IgD-negative memory B cell (primary cell): ENCODE results near the gene GMDS. TPM values are rescaled to one million over a fixed set of nuclear protein-coding genes. Genes with fewer than 3 reads are reported as not detected.

Experiments used
- H3K27ac Mint-ChIP-seq, 3 donors: one replicate each; pipeline ENCODE4 v1.8.0; 2020 to 2022; ENCODE audit warnings: mild to moderate bottlenecking in 3 of 3, mixed read lengths in 3 of 3, moderate library complexity in 1 of 3
- H3K27me3 Mint-ChIP-seq: one replicate; pipeline ENCODE4 v1.8.0; 2021; ENCODE audit warnings: mixed read lengths
- H3K36me3 Mint-ChIP-seq: one replicate; pipeline ENCODE4 v1.8.0; 2020; ENCODE audit warnings: mild to moderate bottlenecking, mixed read lengths
- H3K4me1 Mint-ChIP-seq, 3 donors: one replicate each; pipeline ENCODE4 v1.8.0; 2020 to 2022; ENCODE audit warnings: mixed read lengths in 3 of 3, mild to moderate bottlenecking in 1 of 3
- H3K4me3 Mint-ChIP-seq, 4 donors: one replicate each; pipeline ENCODE4 v1.8.0; 2020 to 2022; ENCODE audit warnings: mild to moderate bottlenecking in 4 of 4, mixed read lengths in 4 of 4, moderate library complexity in 3 of 4
- H3K9me3 Mint-ChIP-seq, 3 donors: one replicate each; pipeline ENCODE4 v1.8.0; 2020 to 2021; ENCODE audit warnings: mixed read lengths in 3 of 3, mild to moderate bottlenecking in 1 of 3
- polyA plus RNA-seq: library from polyadenylated mRNA; unstranded; fragments of 300-500 nt; fragmentation: Illumina TruSeq; gene quantifications from one replicate; pipeline ENCODE4 v1.2.3, GENCODE V29; 2021

GMDS gene
- polyA plus RNA-seq, 1 donor from 2014 or later: 17.0 TPM

GRCh38 chr6:1906609-1907008 is 338.8 kb downstream of the GMDS start:
- Mint-ChIP-seq H3K27ac (no peak overlapping the region), H3K4me1 (no peaks in the 10 kb centered on the region), H3K4me3 (no peak overlapping the region), H3K36me3 (peaks cover 6% of the 10 kb centered on the region), H3K9me3 (no peaks in the 10 kb centered on the region), H3K27me3 (no peaks in the 10 kb centered on the region)

- Mint-ChIP-seq H3K36me3 (peaks cover 6% of the 10 kb centered on the region), H3K4me1 (no peaks in the 10 kb centered on the region)
Measured at GRCh38 chr6:1906014-1906413, 339.4 kb downstream of the GMDS start.

GRCh38 chr6:1904898-1905297 is 340.5 kb downstream of the GMDS start:
- no peak overlapping the region for H3K4me3 Mint-ChIP-seq
- peaks cover 6% of the 10 kb centered on the region for H3K36me3 Mint-ChIP-seq
- peak overlapping the region in 1 of 3 donors; percentile 43 for H3K27ac Mint-ChIP-seq
- H3K27me3 Mint-ChIP-seq: no peaks in the 10 kb centered on the region
- no peaks in the 10 kb centered on the region for H3K4me1 Mint-ChIP-seq
- H3K9me3 Mint-ChIP-seq: no peaks in the 10 kb centered on the region

More at GRCh38 chr6:1906014-1906413, 339.4 kb downstream of the GMDS start:
- no peaks in the 10 kb centered on the region for H3K9me3 Mint-ChIP-seq
- no peaks in the 10 kb centered on the region for H3K27me3 Mint-ChIP-seq
- no peak overlapping the region for H3K4me3 Mint-ChIP-seq
- no peak overlapping the region for H3K27ac Mint-ChIP-seq

- H3K4me1 Mint-ChIP-seq: no peaks in the 10 kb centered on the region
- peaks cover 6% of the 10 kb centered on the region for H3K36me3 Mint-ChIP-seq
- H3K27me3 Mint-ChIP-seq: no peaks in the 10 kb centered on the region
- H3K9me3 Mint-ChIP-seq: no peaks in the 10 kb centered on the region
- H3K27ac Mint-ChIP-seq: peak overlapping the region in 1 of 3 donors; percentile 43
- H3K4me3 Mint-ChIP-seq: no peak overlapping the region
Measured at GRCh38 chr6:1904466-1904799, 341.0 kb downstream of the GMDS start.

- Mint-ChIP-seq H3K4me3 (no peak overlapping the region), H3K27ac (no peak overlapping the region), H3K27me3 (no peaks in the 10 kb centered on the region), H3K4me1 (no peaks in the 10 kb centered on the region), H3K36me3 (peaks cover 6% of the 10 kb centered on the region), H3K9me3 (no peaks in the 10 kb centered on the region)
Measured at GRCh38 chr6:1903780-1904465, 341.5 kb downstream of the GMDS start.

- H3K27me3 Mint-ChIP-seq: no peaks in the 10 kb centered on the region
- no peaks in the 10 kb centered on the region for H3K4me1 Mint-ChIP-seq
- no peaks in the 10 kb centered on the region for H3K9me3 Mint-ChIP-seq
- H3K27ac Mint-ChIP-seq: no peak overlapping the region
- peaks cover 2% of the 10 kb centered on the region for H3K36me3 Mint-ChIP-seq
- H3K4me3 Mint-ChIP-seq: no peak overlapping the region
Measured at GRCh38 chr6:1901556-1901955, 343.8 kb downstream of the GMDS start.

GRCh38 chr6:1896897-1897296 is 348.5 kb downstream of the GMDS start:
- peaks cover 0 to 2% (median 0%) of the 10 kb centered on the region in 3 donors for H3K4me1 Mint-ChIP-seq
- H3K9me3 Mint-ChIP-seq: no peaks in the 10 kb centered on the region
- no peak overlapping the region for H3K4me3 Mint-ChIP-seq
- H3K27me3 Mint-ChIP-seq: no peaks in the 10 kb centered on the region
- H3K27ac Mint-ChIP-seq: no peak overlapping the region
- H3K36me3 Mint-ChIP-seq: peaks cover 5% of the 10 kb centered on the region

- Mint-ChIP-seq H3K36me3 (peaks cover 5% of the 10 kb centered on the region), H3K27ac (no peak overlapping the region), H3K9me3 (peaks cover 0 to 3% (median 2%) of the 10 kb centered on the region in 3 donors), H3K4me1 (peaks cover 0 to 2% (median 0%) of the 10 kb centered on the region in 3 donors), H3K27me3 (no peaks in the 10 kb centered on the region), H3K4me3 (no peak overlapping the region)
Measured at GRCh38 chr6:1895721-1896120, 349.7 kb downstream of the GMDS start.

- no peaks in the 10 kb centered on the region for H3K27me3 Mint-ChIP-seq
- peaks cover 8% of the 10 kb centered on the region for H3K36me3 Mint-ChIP-seq
- no peak overlapping the region for H3K4me3 Mint-ChIP-seq
- H3K9me3 Mint-ChIP-seq: peaks cover 0 to 8% (median 3%) of the 10 kb centered on the region in 3 donors
- peaks cover 0 to 6% (median 2%) of the 10 kb centered on the region in 3 donors for H3K4me1 Mint-ChIP-seq
- H3K27ac Mint-ChIP-seq: no peak overlapping the region
Measured at GRCh38 chr6:1894954-1895353, 350.5 kb downstream of the GMDS start.

GRCh38 chr6:1893470-1894130 is 351.8 kb downstream of the GMDS start:
- Mint-ChIP-seq H3K9me3 (peaks cover 3 to 8% (median 7%) of the 10 kb centered on the region in 3 donors), H3K4me3 (no peak overlapping the region), H3K36me3 (peaks cover 8% of the 10 kb centered on the region), H3K27me3 (no peaks in the 10 kb centered on the region), H3K27ac (no peak overlapping the region), H3K4me1 (peaks cover 0 to 6% (median 2%) of the 10 kb centered on the region in 3 donors)

- peaks cover 0 to 6% (median 2%) of the 10 kb centered on the region in 3 donors for H3K4me1 Mint-ChIP-seq
- no peak overlapping the region for H3K4me3 Mint-ChIP-seq
- peaks cover 3 to 8% (median 7%) of the 10 kb centered on the region in 3 donors for H3K9me3 Mint-ChIP-seq
- peaks cover 8% of the 10 kb centered on the region for H3K36me3 Mint-ChIP-seq
- H3K27me3 Mint-ChIP-seq: no peaks in the 10 kb centered on the region
- H3K27ac Mint-ChIP-seq: no peak overlapping the region
Measured at GRCh38 chr6:1892716-1893115, 352.7 kb downstream of the GMDS start.

GRCh38 chr6:1890987-1891386 is 354.4 kb downstream of the GMDS start:
- peaks cover 3 to 8% (median 7%) of the 10 kb centered on the region in 3 donors for H3K9me3 Mint-ChIP-seq
- H3K27me3 Mint-ChIP-seq: no peaks in the 10 kb centered on the region
- no peak overlapping the region for H3K27ac Mint-ChIP-seq
- peaks cover 5% of the 10 kb centered on the region for H3K36me3 Mint-ChIP-seq
- peaks cover 0 to 6% (median 0%) of the 10 kb centered on the region in 3 donors for H3K4me1 Mint-ChIP-seq
- H3K4me3 Mint-ChIP-seq: no peak overlapping the region

- Mint-ChIP-seq H3K4me3 (no peak overlapping the region), H3K27me3 (peaks cover 1% of the 10 kb centered on the region), H3K4me1 (peaks cover 0 to 6% (median 0%) of the 10 kb centered on the region in 3 donors)
Measured at GRCh38 chr6:1890071-1890470, 355.3 kb downstream of the GMDS start.

GRCh38 chr6:1885576-1886011 is 359.8 kb downstream of the GMDS start:
- Mint-ChIP-seq H3K4me3 (no peak overlapping the region), H3K9me3 (peaks cover 0 to 7% (median 5%) of the 10 kb centered on the region in 3 donors), H3K4me1 (peaks cover 0 to 6% (median 0%) of the 10 kb centered on the region in 3 donors), H3K27ac (no peak overlapping the region), H3K36me3 (peaks cover 3% of the 10 kb centered on the region), H3K27me3 (peaks cover 1% of the 10 kb centered on the region)

More at GRCh38 chr6:1890071-1890470, 355.3 kb downstream of the GMDS start:
- peaks cover 5% of the 10 kb centered on the region for H3K36me3 Mint-ChIP-seq
- peaks cover 3 to 8% (median 7%) of the 10 kb centered on the region in 3 donors for H3K9me3 Mint-ChIP-seq
- H3K27ac Mint-ChIP-seq: no peak overlapping the region

- Mint-ChIP-seq H3K27ac (no peak overlapping the region), H3K4me1 (no peaks in the 10 kb centered on the region), H3K9me3 (peaks cover 0 to 3% (median 0%) of the 10 kb centered on the region in 3 donors), H3K4me3 (no peak overlapping the region), H3K27me3 (peaks cover 1% of the 10 kb centered on the region), H3K36me3 (no peaks in the 10 kb centered on the region)
Measured at GRCh38 chr6:1884313-1884712, 361.1 kb downstream of the GMDS start.
